ENCODE data around the gene TJP3. TPM values are rescaled to one million over a fixed set of nuclear protein-coding genes. Genes with fewer than 3 reads are reported as not detected.

The TJP3 gene
- total and polyA plus RNA-seq, 2 experiments from 2014 or later = 23.7 to 49.2 TPM

GRCh38 chr19:3746371-3747056, 38.3 kb downstream of the TJP3 start:
- no peak overlapping the region for H2AFZ ChIP-seq
- H3K79me2 ChIP-seq = no peaks in the 10 kb centered on the region
- no peaks in the 10 kb centered on the region for H3K27me3 ChIP-seq
- no peak overlapping the region for H3K4me2 ChIP-seq
- DNase-seq (ENCODE audit: low spot score) = no peak
- no peak overlapping the region for H3K4me3 ChIP-seq
- 91% methylated on average over 29 of the region's 31 CpGs for WGBS (ENCODE audit: low lambda C conversion rate, missing lambda C conversion rate)
- no peak for TF ChIP-seq EZH2 (IDR thresholded peaks at IDR 0.05; ENCODE audit: borderline replicate concordance)
- H3K4me1 ChIP-seq (ENCODE audit: insufficient read depth) = no peaks in the 10 kb centered on the region
- H3K27ac ChIP-seq = no peak overlapping the region
- no peaks in the 10 kb centered on the region for H3K36me3 ChIP-seq (replicated peaks; ENCODE audit: insufficient read depth, low read depth)
- no peaks in the 10 kb centered on the region for H4K20me1 ChIP-seq (ENCODE audit: insufficient read depth, poor library complexity, severe bottlenecking)
- H3K9me3 ChIP-seq (ENCODE audit: low read depth) = no peaks in the 10 kb centered on the region
- H3K9me2 ChIP-seq (replicated peaks; ENCODE audit: insufficient read depth) = no peaks in the 10 kb centered on the region

GRCh38 chr19:3748965-3749364, 40.8 kb downstream of the TJP3 start:
- H3K4me3 ChIP-seq = no peak overlapping the region
- no peak for TF ChIP-seq CTCF (IDR thresholded peaks at IDR 0.05; ENCODE audit: poor library complexity)
- no peak for TF ChIP-seq EZH2 (IDR thresholded peaks at IDR 0.05; ENCODE audit: borderline replicate concordance)
- no peak for TF ChIP-seq EZH2phosphoT487 (IDR thresholded peaks at IDR 0.05; ENCODE audit: low read depth, severe bottlenecking, unreplicated experiment)
- no peaks in the 10 kb centered on the region for H4K20me1 ChIP-seq (ENCODE audit: insufficient read depth, poor library complexity, severe bottlenecking)
- DNase-seq (ENCODE audit: low spot score) = no peak
- H3K27me3 ChIP-seq = no peaks in the 10 kb centered on the region
- H3K27ac ChIP-seq = no peak overlapping the region
- no peaks in the 10 kb centered on the region for H3K4me1 ChIP-seq (ENCODE audit: insufficient read depth)
- H3K36me3 ChIP-seq (replicated peaks; ENCODE audit: insufficient read depth, low read depth) = no peaks in the 10 kb centered on the region
- WGBS (ENCODE audit: low lambda C conversion rate, missing lambda C conversion rate) = 96% methylated on average over 7 of the region's 8 CpGs
- H3K79me2 ChIP-seq = no peaks in the 10 kb centered on the region
- H3K9me2 ChIP-seq (replicated peaks; ENCODE audit: insufficient read depth) = no peaks in the 10 kb centered on the region
- H3K9me3 ChIP-seq (ENCODE audit: low read depth) = no peaks in the 10 kb centered on the region
- H3K4me2 ChIP-seq = no peak overlapping the region
- no peak overlapping the region for H2AFZ ChIP-seq

GRCh38 chr19:3750211-3750610, 42.0 kb downstream of the TJP3 start:
- Histone ChIP-seq H3K36me3 (replicated peaks; ENCODE audit: insufficient read depth, low read depth) (no peaks in the 10 kb centered on the region), H3K27ac (no peak overlapping the region), H3K4me3 (no peak overlapping the region), H3K79me2 (no peaks in the 10 kb centered on the region), H3K4me2 (no peak overlapping the region), H4K20me1 (ENCODE audit: insufficient read depth, poor library complexity, severe bottlenecking) (no peaks in the 10 kb centered on the region), H3K27me3 (no peaks in the 10 kb centered on the region), H3K9me3 (ENCODE audit: low read depth) (no peaks in the 10 kb centered on the region), H3K9me2 (replicated peaks; ENCODE audit: insufficient read depth) (no peaks in the 10 kb centered on the region), H2AFZ (no peak overlapping the region), H3K4me1 (ENCODE audit: insufficient read depth) (no peaks in the 10 kb centered on the region)
- no peak for DNase-seq (ENCODE audit: low spot score)
- 100% methylated on average over 2 of the region's 2 CpGs for WGBS (ENCODE audit: low lambda C conversion rate, missing lambda C conversion rate)
- no peak for TF ChIP-seq EZH2phosphoT487 (IDR thresholded peaks at IDR 0.05; ENCODE audit: low read depth, severe bottlenecking, unreplicated experiment)
- no peak for TF ChIP-seq EZH2 (IDR thresholded peaks at IDR 0.05; ENCODE audit: borderline replicate concordance)
- no peak for TF ChIP-seq CTCF (IDR thresholded peaks at IDR 0.05; ENCODE audit: poor library complexity)

GRCh38 chr19:3751236-3751635, 43.1 kb downstream of the TJP3 start:
- Histone ChIP-seq H3K27me3 (no peaks in the 10 kb centered on the region), H3K36me3 (replicated peaks; ENCODE audit: insufficient read depth, low read depth) (no peaks in the 10 kb centered on the region), H3K79me2 (no peaks in the 10 kb centered on the region), H4K20me1 (ENCODE audit: insufficient read depth, poor library complexity, severe bottlenecking) (no peaks in the 10 kb centered on the region), H2AFZ (no peak overlapping the region), H3K9me3 (ENCODE audit: low read depth) (no peaks in the 10 kb centered on the region), H3K27ac (no peak overlapping the region), H3K4me2 (no peak overlapping the region), H3K4me1 (ENCODE audit: insufficient read depth) (no peaks in the 10 kb centered on the region), H3K9me2 (replicated peaks; ENCODE audit: insufficient read depth) (no peaks in the 10 kb centered on the region), H3K4me3 (no peak overlapping the region)
- 98% methylated on average over 6 of the region's 30 CpGs for WGBS (ENCODE audit: low lambda C conversion rate, missing lambda C conversion rate)
- TF ChIP-seq EZH2phosphoT487 (IDR thresholded peaks at IDR 0.05; ENCODE audit: low read depth, severe bottlenecking, unreplicated experiment) (no peak), EZH2 (IDR thresholded peaks at IDR 0.05; ENCODE audit: borderline replicate concordance) (no peak), CTCF (IDR thresholded peaks at IDR 0.05; ENCODE audit: poor library complexity) (no peak)
- no peak for DNase-seq (ENCODE audit: low spot score)

Data from hepatocyte (in vitro differentiated cells).